ENCODE data around the gene CCDC68. TPM values are rescaled to one million over a fixed set of nuclear protein-coding genes. Genes with fewer than 3 reads are reported as not detected.

The CCDC68 gene
- total and polyA plus RNA-seq, 2 of the 13 experiments (the other 11 are each of a cell fraction or from before 2014, with no cell fraction given): 4.6 to 13.3 TPM

DNA sequence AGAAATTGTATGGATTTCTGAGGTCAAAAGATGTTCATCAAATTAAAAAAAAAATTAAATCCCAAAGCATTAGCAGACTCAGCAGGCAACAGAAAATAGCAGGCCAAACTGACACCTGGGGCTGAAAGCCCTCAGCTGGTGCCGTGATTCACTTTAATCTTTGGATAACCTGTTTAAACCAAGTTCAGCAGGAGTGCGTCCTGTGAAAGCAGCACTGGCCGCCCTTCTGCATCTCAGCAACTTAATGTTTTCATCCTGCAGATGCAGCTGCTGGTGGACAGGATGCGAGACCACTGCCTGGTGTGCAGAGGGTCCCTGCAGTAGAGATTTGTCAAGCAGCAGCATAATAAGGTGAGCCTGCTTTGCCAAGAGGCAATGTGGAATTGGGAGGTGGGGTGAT lies 41.2 kb downstream of the CCDC68 start:
- Histone ChIP-seq H3K9ac (ENCODE audit: insufficient read depth, low read depth, low read length) (no peak overlapping the region), H3K79me2 (ENCODE audit: insufficient read depth, low read length) (no peaks in the 10 kb centered on the region), H3K36me3 (replicated peaks in 1 of 2; ENCODE audit: control insufficient read depth in 1 of 2, insufficient read depth in 2 of 2, low read length in 2 of 2) (0 out of 5 replicates have a peak, but pooled peaks cover 0 to 2% of the 10 kb centered on the region in 2 experiments), H3K27me3 (ENCODE audit: control insufficient read depth in 1 of 2, insufficient read depth in 2 of 2, low read length in 2 of 2) (no peaks in the 10 kb centered on the region), H3K9me3 (ENCODE audit: low read length) (no peaks in the 10 kb centered on the region), H3K27ac (ENCODE audit: extremely low read length, insufficient read depth, low read length) (no peak overlapping the region), H3K4me2 (ENCODE audit: low read depth, low read length) (no peak overlapping the region), H4K20me1 (ENCODE audit: insufficient read depth, low read length) (no peaks in the 10 kb centered on the region), H2AFZ (ENCODE audit: low read length) (no peak overlapping the region), H3K4me3 (replicated peaks in 1 of 3; ENCODE audit: insufficient read depth in 1 of 3, low read depth in 2 of 3, low read length in 3 of 3) (no peak overlapping the region), H3K4me1 (ENCODE audit: insufficient read depth, low read length) (peaks cover 3% of the 10 kb centered on the region)
- intact Hi-C loops (cut with micrococcal nuclease; ENCODE audit: unreplicated experiment) (no loop called here), in situ Hi-C loops (cut with HindIII; ENCODE audit: extremely low pct_ligation_motif_present, low pct_unique_long_range_greater_than_20kb) (no loop called here)
- ChIA-PET POLR2A (no interaction called here), CTCF (ENCODE audit: low intra/inter-chr PET ratio, low total read pairs) (no interaction called here)
- ATAC-seq: no peak
- no TSS peak for BruUV-seq (replicated peaks)
- 100% methylated on average over 4 of the region's 4 CpGs for WGBS (ENCODE audit: low lambda C conversion rate)
- DNase-seq (ENCODE audit: low spot score): no peak
- FAIRE-seq: no peak
- TF ChIP-seq ZNF7 (CRISPR knock-in tag; IDR thresholded peaks at IDR 0.05) (no peak), SOX13 (IDR thresholded peaks at IDR 0.05) (no peak), SOX13 (CRISPR knock-in tag; conservative IDR thresholded peaks at IDR 0.05 in 1 of 2, IDR thresholded peaks at IDR 0.05 in 1 of 2) (no peak)
- TF ChIP-seq, protein P1, sequence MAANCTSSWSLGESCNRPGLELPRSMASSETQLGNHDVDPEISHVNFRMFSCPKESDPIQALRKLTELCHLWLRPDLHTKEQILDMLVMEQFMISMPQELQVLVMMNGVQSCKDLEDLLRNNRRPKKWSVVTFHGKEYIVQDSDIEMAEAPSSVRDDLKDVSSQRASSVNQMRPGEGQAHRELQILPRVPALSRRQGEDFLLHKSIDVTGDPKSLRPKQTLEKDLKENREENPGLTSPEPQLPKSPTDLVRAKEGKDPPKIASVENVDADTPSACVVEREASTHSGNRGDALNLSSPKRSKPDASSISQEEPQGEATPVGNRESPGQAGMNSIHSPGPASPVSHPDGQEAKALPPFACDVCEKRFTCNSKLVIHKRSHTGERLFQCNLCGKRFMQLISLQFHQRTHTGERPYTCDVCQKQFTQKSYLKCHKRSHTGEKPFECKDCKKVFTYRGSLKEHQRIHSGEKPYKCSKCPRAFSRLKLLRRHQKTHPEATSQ (CRISPR knock-in tag; IDR thresholded peaks at IDR 0.05; ENCODE audit: borderline replicate concordance): no peak
- TF ChIP-seq, protein P2, sequence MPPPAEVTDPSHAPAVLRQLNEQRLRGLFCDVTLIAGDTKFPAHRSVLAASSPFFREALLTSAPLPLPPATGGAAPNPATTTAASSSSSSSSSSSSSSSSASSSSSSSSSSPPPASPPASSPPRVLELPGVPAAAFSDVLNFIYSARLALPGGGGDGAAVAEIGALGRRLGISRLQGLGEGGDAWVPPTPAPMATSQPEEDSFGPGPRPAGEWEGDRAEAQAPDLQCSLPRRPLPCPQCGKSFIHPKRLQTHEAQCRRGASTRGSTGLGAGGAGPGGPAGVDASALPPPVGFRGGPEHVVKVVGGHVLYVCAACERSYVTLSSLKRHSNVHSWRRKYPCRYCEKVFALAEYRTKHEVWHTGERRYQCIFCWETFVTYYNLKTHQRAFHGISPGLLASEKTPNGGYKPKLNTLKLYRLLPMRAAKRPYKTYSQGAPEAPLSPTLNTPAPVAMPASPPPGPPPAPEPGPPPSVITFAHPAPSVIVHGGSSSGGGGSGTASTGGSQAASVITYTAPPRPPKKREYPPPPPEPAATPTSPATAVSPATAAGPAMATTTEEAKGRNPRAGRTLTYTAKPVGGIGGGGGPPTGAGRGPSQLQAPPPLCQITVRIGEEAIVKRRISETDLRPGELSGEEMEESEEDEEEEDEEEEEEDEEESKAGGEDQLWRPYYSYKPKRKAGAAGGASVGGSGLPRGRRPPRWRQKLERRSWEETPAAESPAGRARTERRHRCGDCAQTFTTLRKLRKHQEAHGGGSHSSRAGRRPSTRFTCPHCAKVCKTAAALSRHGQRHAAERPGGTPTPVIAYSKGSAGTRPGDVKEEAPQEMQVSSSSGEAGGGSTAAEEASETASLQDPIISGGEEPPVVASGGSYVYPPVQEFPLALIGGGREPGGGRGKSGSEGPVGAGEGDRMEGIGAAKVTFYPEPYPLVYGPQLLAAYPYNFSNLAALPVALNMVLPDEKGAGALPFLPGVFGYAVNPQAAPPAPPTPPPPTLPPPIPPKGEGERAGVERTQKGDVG (CRISPR knock-in tag; IDR thresholded peaks at IDR 0.05; ENCODE audit: borderline replicate concordance): no peak
- TF ChIP-seq, protein P3, sequence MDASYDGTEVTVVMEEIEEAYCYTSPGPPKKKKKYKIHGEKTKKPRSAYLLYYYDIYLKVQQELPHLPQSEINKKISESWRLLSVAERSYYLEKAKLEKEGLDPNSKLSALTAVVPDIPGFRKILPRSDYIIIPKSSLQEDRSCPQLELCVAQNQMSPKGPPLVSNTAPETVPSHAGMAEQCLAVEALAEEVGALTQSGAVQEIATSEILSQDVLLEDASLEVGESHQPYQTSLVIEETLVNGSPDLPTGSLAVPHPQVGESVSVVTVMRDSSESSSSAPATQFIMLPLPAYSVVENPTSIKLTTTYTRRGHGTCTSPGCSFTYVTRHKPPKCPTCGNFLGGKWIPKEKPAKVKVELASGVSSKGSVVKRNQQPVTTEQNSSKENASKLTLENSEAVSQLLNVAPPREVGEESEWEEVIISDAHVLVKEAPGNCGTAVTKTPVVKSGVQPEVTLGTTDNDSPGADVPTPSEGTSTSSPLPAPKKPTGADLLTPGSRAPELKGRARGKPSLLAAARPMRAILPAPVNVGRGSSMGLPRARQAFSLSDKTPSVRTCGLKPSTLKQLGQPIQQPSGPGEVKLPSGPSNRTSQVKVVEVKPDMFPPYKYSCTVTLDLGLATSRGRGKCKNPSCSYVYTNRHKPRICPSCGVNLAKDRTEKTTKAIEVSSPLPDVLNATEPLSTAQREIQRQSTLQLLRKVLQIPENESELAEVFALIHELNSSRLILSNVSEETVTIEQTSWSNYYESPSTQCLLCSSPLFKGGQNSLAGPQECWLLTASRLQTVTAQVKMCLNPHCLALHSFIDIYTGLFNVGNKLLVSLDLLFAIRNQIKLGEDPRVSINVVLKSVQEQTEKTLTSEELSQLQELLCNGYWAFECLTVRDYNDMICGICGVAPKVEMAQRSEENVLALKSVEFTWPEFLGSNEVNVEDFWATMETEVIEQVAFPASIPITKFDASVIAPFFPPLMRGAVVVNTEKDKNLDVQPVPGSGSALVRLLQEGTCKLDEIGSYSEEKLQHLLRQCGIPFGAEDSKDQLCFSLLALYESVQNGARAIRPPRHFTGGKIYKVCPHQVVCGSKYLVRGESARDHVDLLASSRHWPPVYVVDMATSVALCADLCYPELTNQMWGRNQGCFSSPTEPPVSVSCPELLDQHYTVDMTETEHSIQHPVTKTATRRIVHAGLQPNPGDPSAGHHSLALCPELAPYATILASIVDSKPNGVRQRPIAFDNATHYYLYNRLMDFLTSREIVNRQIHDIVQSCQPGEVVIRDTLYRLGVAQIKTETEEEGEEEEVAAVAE (CRISPR knock-in tag; IDR thresholded peaks at IDR 0.05; ENCODE audit: borderline replicate concordance): no peak
- TF ChIP-seq, protein P4, sequence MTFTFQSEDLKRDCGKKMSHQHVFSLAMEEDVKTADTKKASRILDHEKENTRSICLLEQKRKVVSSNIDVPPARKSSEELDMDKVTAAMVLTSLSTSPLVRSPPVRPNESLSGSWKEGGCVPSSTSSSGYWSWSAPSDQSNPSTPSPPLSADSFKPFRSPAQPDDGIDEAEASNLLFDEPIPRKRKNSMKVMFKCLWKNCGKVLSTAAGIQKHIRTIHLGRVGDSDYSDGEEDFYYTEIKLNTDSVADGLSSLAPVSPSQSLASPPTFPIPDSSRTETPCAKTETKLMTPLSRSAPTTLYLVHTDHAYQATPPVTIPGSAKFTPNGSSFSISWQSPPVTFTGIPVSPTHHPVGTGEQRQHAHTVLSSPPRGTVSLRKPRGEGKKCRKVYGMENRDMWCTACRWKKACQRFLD (CRISPR knock-in tag; IDR thresholded peaks at IDR 0.05; ENCODE audit: borderline replicate concordance): no peak
- TF ChIP-seq, protein P5, sequence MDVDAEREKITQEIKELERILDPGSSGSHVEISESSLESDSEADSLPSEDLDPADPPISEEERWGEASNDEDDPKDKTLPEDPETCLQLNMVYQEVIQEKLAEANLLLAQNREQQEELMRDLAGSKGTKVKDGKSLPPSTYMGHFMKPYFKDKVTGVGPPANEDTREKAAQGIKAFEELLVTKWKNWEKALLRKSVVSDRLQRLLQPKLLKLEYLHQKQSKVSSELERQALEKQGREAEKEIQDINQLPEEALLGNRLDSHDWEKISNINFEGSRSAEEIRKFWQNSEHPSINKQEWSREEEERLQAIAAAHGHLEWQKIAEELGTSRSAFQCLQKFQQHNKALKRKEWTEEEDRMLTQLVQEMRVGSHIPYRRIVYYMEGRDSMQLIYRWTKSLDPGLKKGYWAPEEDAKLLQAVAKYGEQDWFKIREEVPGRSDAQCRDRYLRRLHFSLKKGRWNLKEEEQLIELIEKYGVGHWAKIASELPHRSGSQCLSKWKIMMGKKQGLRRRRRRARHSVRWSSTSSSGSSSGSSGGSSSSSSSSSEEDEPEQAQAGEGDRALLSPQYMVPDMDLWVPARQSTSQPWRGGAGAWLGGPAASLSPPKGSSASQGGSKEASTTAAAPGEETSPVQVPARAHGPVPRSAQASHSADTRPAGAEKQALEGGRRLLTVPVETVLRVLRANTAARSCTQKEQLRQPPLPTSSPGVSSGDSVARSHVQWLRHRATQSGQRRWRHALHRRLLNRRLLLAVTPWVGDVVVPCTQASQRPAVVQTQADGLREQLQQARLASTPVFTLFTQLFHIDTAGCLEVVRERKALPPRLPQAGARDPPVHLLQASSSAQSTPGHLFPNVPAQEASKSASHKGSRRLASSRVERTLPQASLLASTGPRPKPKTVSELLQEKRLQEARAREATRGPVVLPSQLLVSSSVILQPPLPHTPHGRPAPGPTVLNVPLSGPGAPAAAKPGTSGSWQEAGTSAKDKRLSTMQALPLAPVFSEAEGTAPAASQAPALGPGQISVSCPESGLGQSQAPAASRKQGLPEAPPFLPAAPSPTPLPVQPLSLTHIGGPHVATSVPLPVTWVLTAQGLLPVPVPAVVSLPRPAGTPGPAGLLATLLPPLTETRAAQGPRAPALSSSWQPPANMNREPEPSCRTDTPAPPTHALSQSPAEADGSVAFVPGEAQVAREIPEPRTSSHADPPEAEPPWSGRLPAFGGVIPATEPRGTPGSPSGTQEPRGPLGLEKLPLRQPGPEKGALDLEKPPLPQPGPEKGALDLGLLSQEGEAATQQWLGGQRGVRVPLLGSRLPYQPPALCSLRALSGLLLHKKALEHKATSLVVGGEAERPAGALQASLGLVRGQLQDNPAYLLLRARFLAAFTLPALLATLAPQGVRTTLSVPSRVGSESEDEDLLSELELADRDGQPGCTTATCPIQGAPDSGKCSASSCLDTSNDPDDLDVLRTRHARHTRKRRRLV (CRISPR knock-in tag; IDR thresholded peaks at IDR 0.05): no peak

All from HepG2 (cell line).